ENCODE measurements around the gene TNFSF8. TPM values are rescaled to one million over a fixed set of nuclear protein-coding genes. Genes with fewer than 3 reads are reported as not detected.

The TNFSF8 gene
- polyA plus RNA-seq, 6 donors from 2014 or later = 0.42 to 9.5 (median 7.0) TPM

- Mint-ChIP-seq H3K4me3 (peak overlapping the region in 2 of 8 donors; percentile 40 to 64), H3K36me3 (peaks cover 6 to 12% of the 10 kb centered on the region in 2 donors), H3K27ac (no peak overlapping the region), H3K4me1 (peaks cover 9 to 15% (median 11%) of the 10 kb centered on the region in 3 donors), H3K27me3 (peaks cover 0 to 5% (median 0%) of the 10 kb centered on the region in 3 donors), H3K9me3 (peaks cover 4 to 28% (median 11%) of the 10 kb centered on the region in 7 donors)
- DNase-seq (no peak), ATAC-seq (ENCODE audit: low read depth in 2 of 2) (no peak)
Measured at GRCh38 chr9:114869378-114869777, 61.0 kb downstream of the TNFSF8 start.

- Mint-ChIP-seq H3K4me1 (peaks cover 9 to 21% (median 19%) of the 10 kb centered on the region in 3 donors), H3K4me3 (no peak overlapping the region), H3K27me3 (peaks cover 0 to 4% (median 0%) of the 10 kb centered on the region in 3 donors), H3K9me3 (peaks cover 2 to 14% (median 10%) of the 10 kb centered on the region in 7 donors), H3K27ac (no peak overlapping the region), H3K36me3 (peaks cover 6 to 8% of the 10 kb centered on the region in 2 donors)
- ATAC-seq (ENCODE audit: low read depth in 2 of 2) = no peak
- no peak for DNase-seq
Measured at GRCh38 chr9:114867327-114867726, 63.1 kb downstream of the TNFSF8 start.

- Mint-ChIP-seq H3K36me3 (no peaks in the 10 kb centered on the region), H3K4me1 (peaks cover 3 to 17% (median 12%) of the 10 kb centered on the region in 3 donors), H3K4me3 (no peak overlapping the region), H3K27me3 (no peaks in the 10 kb centered on the region), H3K9me3 (no peaks in the 10 kb centered on the region), H3K27ac (no peak overlapping the region)
- no peak for ATAC-seq (ENCODE audit: low read depth in 2 of 2)
- no peak for DNase-seq
Measured at GRCh38 chr9:114864471-114864870, 65.9 kb downstream of the TNFSF8 start.

GRCh38 chr9:114861922-114862605 lies 68.3 kb downstream of the TNFSF8 start:
- Mint-ChIP-seq H3K27me3 (peaks cover 0 to 7% (median 6%) of the 10 kb centered on the region in 3 donors), H3K4me1 (peaks cover 0 to 13% (median 8%) of the 10 kb centered on the region in 3 donors), H3K9me3 (peaks cover 0 to 9% (median 0%) of the 10 kb centered on the region in 7 donors), H3K27ac (no peak overlapping the region), H3K4me3 (peak overlapping the region in 1 of 8 donors; percentile 21), H3K36me3 (peaks cover 0 to 7% of the 10 kb centered on the region in 2 donors)
- DNase-seq (no peak), ATAC-seq (ENCODE audit: low read depth in 2 of 2) (no peak)

- peaks cover 0 to 13% (median 8%) of the 10 kb centered on the region in 3 donors for H3K4me1 Mint-ChIP-seq
- no peak for ATAC-seq (ENCODE audit: low read depth in 2 of 2)
- no peak for DNase-seq
- peaks cover 0 to 7% of the 10 kb centered on the region in 2 donors for H3K36me3 Mint-ChIP-seq
- H3K9me3 Mint-ChIP-seq = peaks cover 0 to 9% (median 0%) of the 10 kb centered on the region in 7 donors
- no peak overlapping the region for H3K4me3 Mint-ChIP-seq
- peaks cover 0 to 7% (median 6%) of the 10 kb centered on the region in 3 donors for H3K27me3 Mint-ChIP-seq
- H3K27ac Mint-ChIP-seq = no peak overlapping the region
Measured at GRCh38 chr9:114861273-114861672, 69.1 kb downstream of the TNFSF8 start.

- no peak for DNase-seq
- Mint-ChIP-seq H3K4me3 (no peak overlapping the region), H3K4me1 (peaks cover 0 to 13% (median 8%) of the 10 kb centered on the region in 3 donors), H3K36me3 (peaks cover 0 to 7% of the 10 kb centered on the region in 2 donors), H3K27ac (no peak overlapping the region), H3K27me3 (peaks cover 0 to 7% (median 6%) of the 10 kb centered on the region in 3 donors), H3K9me3 (peaks cover 0 to 9% (median 0%) of the 10 kb centered on the region in 7 donors)
- ATAC-seq (ENCODE audit: low read depth in 2 of 2) = no peak
Measured at GRCh38 chr9:114860187-114860586, 70.2 kb downstream of the TNFSF8 start.

GRCh38 chr9:114856942-114857315 lies 73.5 kb downstream of the TNFSF8 start:
- Mint-ChIP-seq H3K27ac (peak overlapping the region in 1 of 6 donors; percentile 43), H3K27me3 (peaks cover 0 to 12% (median 7%) of the 10 kb centered on the region in 3 donors), H3K4me3 (no peak overlapping the region), H3K4me1 (peaks cover 0 to 3% (median 0%) of the 10 kb centered on the region in 3 donors), H3K36me3 (peaks cover 0 to 7% of the 10 kb centered on the region in 2 donors), H3K9me3 (peaks cover 0 to 9% (median 0%) of the 10 kb centered on the region in 7 donors)
- no peak for DNase-seq
- no peak for ATAC-seq (ENCODE audit: low read depth in 2 of 2)

GRCh38 chr9:114856215-114856941 lies 74.0 kb downstream of the TNFSF8 start:
- Mint-ChIP-seq H3K36me3 (peaks cover 0 to 7% of the 10 kb centered on the region in 2 donors), H3K27me3 (peaks cover 0 to 12% (median 7%) of the 10 kb centered on the region in 3 donors), H3K4me3 (no peak overlapping the region), H3K4me1 (peaks cover 0 to 1% (median 0%) of the 10 kb centered on the region in 3 donors), H3K9me3 (peaks cover 0 to 9% (median 0%) of the 10 kb centered on the region in 7 donors), H3K27ac (peak overlapping the region in 1 of 6 donors; percentile 43)
- DNase-seq (no peak), ATAC-seq (ENCODE audit: low read depth in 2 of 2) (no peak)

- ATAC-seq (ENCODE audit: low read depth in 2 of 2) (no peak), DNase-seq (no peak)
- Mint-ChIP-seq H3K27me3 (peaks cover 0 to 12% (median 7%) of the 10 kb centered on the region in 3 donors), H3K4me1 (peaks cover 0 to 2% (median 0%) of the 10 kb centered on the region in 3 donors), H3K27ac (no peak overlapping the region), H3K4me3 (no peak overlapping the region), H3K9me3 (peaks cover 0 to 9% (median 0%) of the 10 kb centered on the region in 7 donors), H3K36me3 (peaks cover 0 to 7% of the 10 kb centered on the region in 2 donors)
Measured at GRCh38 chr9:114855488-114855887, 74.9 kb downstream of the TNFSF8 start.

GRCh38 chr9:114854736-114855355 lies 75.5 kb downstream of the TNFSF8 start:
- Mint-ChIP-seq H3K27ac (no peak overlapping the region), H3K27me3 (peaks cover 0 to 12% (median 7%) of the 10 kb centered on the region in 3 donors), H3K9me3 (peaks cover 0 to 9% (median 0%) of the 10 kb centered on the region in 7 donors), H3K36me3 (peaks cover 0 to 7% of the 10 kb centered on the region in 2 donors), H3K4me3 (no peak overlapping the region), H3K4me1 (peaks cover 0 to 2% (median 0%) of the 10 kb centered on the region in 3 donors)
- ATAC-seq (ENCODE audit: low read depth in 2 of 2) (no peak), DNase-seq (no peak)

- peaks cover 0 to 6% (median 0%) of the 10 kb centered on the region in 3 donors for H3K27me3 Mint-ChIP-seq
- DNase-seq (no peak), ATAC-seq (ENCODE audit: low read depth in 2 of 2) (no peak)
- no peak overlapping the region for H3K4me3 Mint-ChIP-seq
- H3K9me3 Mint-ChIP-seq = peaks cover 0 to 6% (median 0%) of the 10 kb centered on the region in 7 donors
- peaks cover 0 to 2% (median 0%) of the 10 kb centered on the region in 3 donors for H3K4me1 Mint-ChIP-seq
- H3K36me3 Mint-ChIP-seq = no peaks in the 10 kb centered on the region
- peak overlapping the region in 1 of 6 donors; percentile 3 for H3K27ac Mint-ChIP-seq
Measured at GRCh38 chr9:114853071-114853855, 77.1 kb downstream of the TNFSF8 start.

GRCh38 chr9:114852050-114852594 lies 78.3 kb downstream of the TNFSF8 start:
- no peaks in the 10 kb centered on the region for H3K36me3 Mint-ChIP-seq
- peaks cover 0 to 6% (median 0%) of the 10 kb centered on the region in 3 donors for H3K27me3 Mint-ChIP-seq
- peak overlapping the region in 1 of 8 donors; percentile 7 for H3K4me3 Mint-ChIP-seq
- H3K27ac Mint-ChIP-seq = no peak overlapping the region
- no peak for ATAC-seq (ENCODE audit: low read depth in 2 of 2)
- DNase-seq = no peak
- no peaks in the 10 kb centered on the region for H3K9me3 Mint-ChIP-seq
- H3K4me1 Mint-ChIP-seq = peaks cover 0 to 2% (median 0%) of the 10 kb centered on the region in 3 donors
